SK-N-SH (cell line): ENCODE results near the gene PIGB. TPM values are rescaled to one million over a fixed set of nuclear protein-coding genes. Genes with fewer than 3 reads are reported as not detected.
"Not testable (repeated sequence)": the region's sequence is repeated elsewhere in the genome, so short reads cannot be mapped to it uniquely, and the experiment has no call there.

Experiments
- CTCF ChIA-PET: fragments of 300-600, 350-600 bp; formaldehyde crosslinking; extraction: SDS; loops from one replicate; lab custom pipeline; 2021; lab: Yijun Ruan, JAX
- POLR2A ChIA-PET: fragments of 350-600 bp; sonication (Branson Sonifier 250); formaldehyde crosslinking; extraction: SDS; loops from one replicate; lab custom pipeline; 2020; ENCODE audit warnings: antibody characterized with exemption, inconsistent platforms; lab: Yijun Ruan, JAX
- DNase-seq: peaks from one replicate; pipeline ENCODE4 v3.0.0; 2012
- H2AFZ ChIP-seq: fragments of 200-600 bp; sonication (generic); 2 replicates; pipeline ENCODE4 v1.8.1; 2016; ENCODE audit warnings: antibody characterized with exemption, mild to moderate bottlenecking, low read depth
- H3F3A ChIP-seq: fragments of 200-600 bp; sonication (generic); replicated peaks from 2 replicates; pipeline ENCODE3; 2016; ENCODE audit warnings: antibody characterized with exemption, mild to moderate bottlenecking; ENCODE audit not compliant: insufficient read depth
- H3K27ac ChIP-seq, 2 experiments: fragments of 200-500 bp in 1 of 2; fragments of 200-600 bp in 1 of 2; sonication (Bioruptor generic) in 1 of 2; sonication (generic), shearing (Covaris generic) in 1 of 2; 2 replicates each; pipeline versions ENCODE4 v1.5.1 to v1.6.1; 2014 to 2016; ENCODE audit warnings: low read depth in 2 of 2, inconsistent platforms in 1 of 2, low read length in 1 of 2, mild to moderate bottlenecking in 1 of 2, mixed read lengths in 1 of 2
- H3K27me3 ChIP-seq: fragments of 200-600 bp; sonication (generic), shearing (Covaris generic); 2 replicates; pipeline ENCODE4 v1.6.1; 2016; ENCODE audit warnings: mixed run types; ENCODE audit not compliant: insufficient read depth
- H3K36me3 ChIP-seq, 2 experiments: fragments of 200-500 bp in 1 of 2; fragments of 200-600 bp in 1 of 2; sonication (Bioruptor generic) in 1 of 2; sonication (generic) in 1 of 2; replicated peaks in 1 of 2; 2 replicates each; pipeline versions ENCODE3 to v1.5.1; 2014 to 2016; ENCODE audit warnings: low read length in 1 of 2, mild to moderate bottlenecking in 1 of 2; ENCODE audit not compliant: insufficient read depth in 2 of 2, control insufficient read depth in 1 of 2
- H3K4me1 ChIP-seq, 2 experiments: fragments of 200-500 bp in 1 of 2; fragments of 200-600 bp in 1 of 2; sonication (Bioruptor generic) in 1 of 2; sonication (generic), shearing (Covaris generic) in 1 of 2; 2 replicates each; pipeline versions ENCODE4 v1.5.1 to v1.6.1; 2014 to 2016; ENCODE audit warnings: low read depth in 1 of 2, low read length in 1 of 2, mixed run types in 1 of 2; ENCODE audit not compliant: insufficient read depth in 2 of 2, control insufficient read depth in 1 of 2
- H3K4me2 ChIP-seq: fragments of 200-600 bp; sonication (generic), shearing (Covaris generic); 2 replicates; pipeline ENCODE4 v1.6.1; 2017; ENCODE audit warnings: mixed run types
- H3K4me3 ChIP-seq, 2 experiments: fragments of 200-500 bp in 1 of 2; fragments of 200-600 bp in 1 of 2; sonication (Bioruptor generic) in 1 of 2; sonication (generic), shearing (Covaris generic) in 1 of 2; 2 replicates each; pipeline versions ENCODE4 v1.5.1 to v1.8.1; 2014 to 2016; ENCODE audit warnings: low read depth in 2 of 2, inconsistent platforms in 1 of 2, low read length in 1 of 2, mild to moderate bottlenecking in 1 of 2, mixed read lengths in 1 of 2, moderate library complexity in 1 of 2
- H3K79me2 ChIP-seq: fragments of 200-600 bp; sonication (generic); 2 replicates; pipeline ENCODE4 v1.8.1; 2017; ENCODE audit warnings: mild to moderate bottlenecking; ENCODE audit not compliant: insufficient read depth
- H3K9ac ChIP-seq: fragments of 200-600 bp; sonication (generic); 2 replicates; pipeline ENCODE4 v1.6.1; 2017; ENCODE audit warnings: mixed run types
- H3K9me2 ChIP-seq: fragments of 200-600 bp; sonication (generic); 2 replicates; pipeline ENCODE4 v1.6.1; 2017; ENCODE audit warnings: mixed run types
- H3K9me3 ChIP-seq: fragments of 200-600 bp; sonication (generic); 2 replicates; pipeline ENCODE4 v1.6.1; 2017; ENCODE audit warnings: mixed run types, mild to moderate bottlenecking, moderate library complexity
- H4K20me1 ChIP-seq: fragments of 200-600 bp; sonication (generic); 2 replicates; pipeline ENCODE4 v1.6.1; 2017; ENCODE audit warnings: mild to moderate bottlenecking, mixed run types; ENCODE audit not compliant: insufficient read depth
- CHD2 ChIP-seq: fragments of 150-350 bp; IDR thresholded peaks from 2 replicates; pipeline ENCODE4 v1.6.1; 2018; ENCODE audit warnings: low read length; ENCODE audit not compliant: partially characterized antibody
- CTCF ChIP-seq: fragments of 200-600 bp; sonication (generic); IDR thresholded peaks from 2 replicates; pipeline ENCODE4 v1.6.1; 2017; ENCODE audit warnings: antibody characterized with exemption, mild to moderate bottlenecking, moderate library complexity
- EP300 ChIP-seq, 2 experiments: IDR thresholded peaks; 2 replicates each; pipeline versions ENCODE4 v1.4.0 to v1.6.1; 2012; ENCODE audit warnings: borderline replicate concordance in 1 of 2, low read depth in 1 of 2, low read length in 1 of 2
- EZH2phosphoT487 ChIP-seq: fragments of 200-600 bp; sonication (generic); IDR thresholded peaks from 2 replicates; pipeline ENCODE4 v1.6.1; 2017; ENCODE audit warnings: low read depth, mixed run types, mild to moderate bottlenecking, antibody characterized with exemption, moderate library complexity, borderline replicate concordance
- FOSL2 ChIP-seq: IDR thresholded peaks from 2 replicates; pipeline ENCODE4 v1.4.0; 2012; ENCODE audit warnings: low read depth, mild to moderate bottlenecking, moderate library complexity, borderline replicate concordance
- FOXM1 ChIP-seq: IDR thresholded peaks from 2 replicates; pipeline ENCODE4 v1.4.0; 2012; ENCODE audit warnings: low read depth, mild to moderate bottlenecking
- GABPA ChIP-seq: IDR thresholded peaks from 2 replicates; pipeline ENCODE4 v1.4.0; 2012; ENCODE audit warnings: low read depth, mild to moderate bottlenecking
- GATA2 ChIP-seq: sonication (generic); formaldehyde crosslinking; IDR thresholded peaks from 2 replicates; pipeline ENCODE4 v1.5.0; 2020; ENCODE audit warnings: mild to moderate bottlenecking, missing genetic modification reagents
- IRF3 ChIP-seq: fragments of 150-350 bp; IDR thresholded peaks from 2 replicates; pipeline ENCODE4 v1.6.1; 2016; ENCODE audit warnings: mild to moderate bottlenecking, low read depth, low read length
- JUND ChIP-seq: IDR thresholded peaks from 2 replicates; pipeline ENCODE4 v1.4.0; 2012
- NRF1 ChIP-seq: IDR thresholded peaks from 2 replicates; pipeline ENCODE4 v1.6.1; 2012; ENCODE audit warnings: low read depth, mild to moderate bottlenecking, low read length
- POLR2AphosphoS5 ChIP-seq: IDR thresholded peaks from 2 replicates; pipeline ENCODE4 v1.6.1; 2012; ENCODE audit warnings: low read depth, low read length
- RAD21 ChIP-seq: IDR thresholded peaks from 2 replicates; pipeline ENCODE4 v1.6.1; 2012; ENCODE audit warnings: mild to moderate bottlenecking, low read length
- RCOR1 ChIP-seq: fragments of 150-350 bp; IDR thresholded peaks from 2 replicates; pipeline ENCODE4 v1.6.1; 2017; ENCODE audit warnings: antibody characterized with exemption, low read length
- RFX5 ChIP-seq: IDR thresholded peaks from 2 replicates; pipeline ENCODE4 v1.6.1; 2012; ENCODE audit warnings: mild to moderate bottlenecking, improper control_type of control experiment, low read length
- SMC3 ChIP-seq: IDR thresholded peaks from 2 replicates; pipeline ENCODE4 v1.6.1; 2012; ENCODE audit warnings: low read depth, low read length, improper control_type of control experiment
- TAF1 ChIP-seq: IDR thresholded peaks from 2 replicates; pipeline ENCODE4 v1.6.1; 2012; ENCODE audit warnings: low read depth, mild to moderate bottlenecking, low read length, moderate library complexity, borderline replicate concordance
- WGBS: methylation state at CpG from one replicate; pipeline ENCODE4 v1.1.6; 2017; ENCODE audit warnings: low lambda C conversion rate; 5-methylcytosine and 5-hydroxymethylcytosine counted together
- polyA plus RNA-seq, 3 experiments: library from polyadenylated mRNA; depleted of rRNA; stranded (reverse); fragments of >200 nt; gene quantifications; 2 replicates each; pipeline ENCODE4 v1.2.3, GENCODE V29; 2012
- TF ChIP-seq, protein P1 (sequence below): IDR thresholded peaks from 2 replicates; pipeline ENCODE4 v1.4.0; 2012; ENCODE audit warnings: low read depth

Gene PIGB
- polyA plus RNA-seq, 1 of the 3 experiments (the other 2 are of a cell fraction), result 6.6 TPM

- peaks cover 0 to 29% of the 10 kb centered on the region in 2 experiments; a peak in 2 of 4 replicates for H3K4me1 ChIP-seq
- CTCF ChIA-PET, result interaction anchor here (1.4 to 2.2 kb wide), 2 partner anchors 68 to 149 kb away, joined by 5 to 7 read pairs; no protein-coding TSS in a partner anchor
- H3K4me2 ChIP-seq, H3K9me3 ChIP-seq, H3K36me3 ChIP-seq, H3F3A ChIP-seq, H3K27me3 ChIP-seq, H3K9ac ChIP-seq, H3K79me2 ChIP-seq, H3K9me2 ChIP-seq, H2AFZ ChIP-seq, H3K27ac ChIP-seq, H3K4me3 ChIP-seq, POLR2A ChIA-PET, H4K20me1 ChIP-seq, DNase-seq: not testable (repeated sequence)
- WGBS, result 95% methylated on average over 10 of the region's 10 CpGs
Observed at GRCh38 chr15:55286442-55287189, 32.4 kb upstream of the PIGB start.

GRCh38 chr15:55288006-55288717, 30.9 kb upstream of the PIGB start:
- no peaks in the 10 kb centered on the region for H3K27me3 ChIP-seq
- no peak overlapping the region for H2AFZ ChIP-seq
- H3K9ac ChIP-seq, result peak overlapping the region; percentile 91; the same call in 1 of the 2 replicates
- 92% methylated on average over 8 of the region's 8 CpGs for WGBS
- POLR2A ChIA-PET, result interaction anchor here (0.7 kb wide), 1 partner anchor 71 kb away, joined by 3 read pairs; no protein-coding TSS in a partner anchor
- CTCF ChIA-PET, result interaction anchor here (0.6 to 2.2 kb wide), 4 partner anchors 21 to 147 kb away, joined by 3 to 7 read pairs (median 4); no protein-coding TSS in a partner anchor
- TF ChIP-seq POLR2AphosphoS5, result no peak
- no peak for TF ChIP-seq EZH2phosphoT487
- no peak for TF ChIP-seq GABPA
- no peak for TF ChIP-seq FOXM1
- TF ChIP-seq FOSL2, result no peak
- no peak for TF ChIP-seq JUND
- TF ChIP-seq EP300 (IDR thresholded peaks at IDR 0.05; ENCODE audit: borderline replicate concordance in 1 of 2, low read depth in 1 of 2, low read length in 1 of 2), result no peak
- TF ChIP-seq TAF1, result no peak
- no peak for TF ChIP-seq IRF3
- TF ChIP-seq, protein P1, sequence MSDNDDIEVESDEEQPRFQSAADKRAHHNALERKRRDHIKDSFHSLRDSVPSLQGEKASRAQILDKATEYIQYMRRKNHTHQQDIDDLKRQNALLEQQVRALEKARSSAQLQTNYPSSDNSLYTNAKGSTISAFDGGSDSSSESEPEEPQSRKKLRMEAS, result no peak
- no peak for TF ChIP-seq RCOR1
- no peak for TF ChIP-seq RFX5
- TF ChIP-seq RAD21, result no peak
- no peak for TF ChIP-seq GATA2
- TF ChIP-seq CHD2, result no peak
- no peak for TF ChIP-seq NRF1
- no peak for TF ChIP-seq CTCF
- no peak for TF ChIP-seq SMC3
- TF ChIP-seq, all 33 proteins: peak for 0
- H3K36me3 ChIP-seq, result no peaks in the 10 kb centered on the region
- no peak for DNase-seq
- no peaks in the 10 kb centered on the region for H3K9me3 ChIP-seq
- peaks cover 0 to 14% of the 10 kb centered on the region in 2 experiments; a peak in 1 of 4 replicates for H3K4me1 ChIP-seq
- H3K4me3 ChIP-seq, result no peak overlapping the region; a peak in 1 of 4 replicates
- H3K27ac ChIP-seq, result no peak overlapping the region; a peak in 1 of 4 replicates
- no peak overlapping the region for H3K4me2 ChIP-seq
- H4K20me1 ChIP-seq, result no peaks in the 10 kb centered on the region
- peaks cover 8% of the 10 kb centered on the region; the same call in 1 of the 2 replicates for H3K79me2 ChIP-seq
- H3F3A ChIP-seq, result peaks cover 4% of the 10 kb centered on the region
- H3K9me2 ChIP-seq, result no peaks in the 10 kb centered on the region
